HCT116 (cell line): ENCODE results near the gene ARHGEF10L. TPM values are rescaled to one million over a fixed set of nuclear protein-coding genes. Genes with fewer than 3 reads are reported as not detected.

Experiments
- ATAC-seq: fragments of 200-7000 bp; cut with Tn5 transposase; 2 replicates; pipeline ENCODE4 v1.9.1; 2020; ENCODE audit warnings: mild to moderate bottlenecking, moderate library complexity
- BruUV-seq: library from RNA; stranded (reverse); fragments of 400-500 nt; replicated peaks from 2 replicates; lab custom pipeline; 2021; lab: Mats Ljungman, UMichigan
- CTCF ChIA-PET: fragments of 300-600 bp; sonication (Branson Sonifier 250); formaldehyde crosslinking; loops from one replicate; lab custom pipeline; 2021; ENCODE audit warnings: antibody characterized with exemption; lab: Charles Lee
- POLR2A ChIA-PET: fragments of 300-600, 350-600 bp; sonication (Branson Sonifier 250); formaldehyde crosslinking; loops from one replicate; lab custom pipeline; 2021; ENCODE audit warnings: antibody characterized with exemption; lab: Charles Lee
- RAD21 ChIA-PET, 2 experiments: fragments of 300-600 bp; sonication (Branson Sonifier 250); formaldehyde crosslinking; loops; one replicate each; lab custom pipeline; 2023; ENCODE audit warnings: low total read pairs in 2 of 2; ENCODE audit not compliant: uncharacterized antibody in 2 of 2, unreplicated experiment in 2 of 2, low non-redundant PET in 1 of 2; lab: Charles Lee
- DNase-seq: peaks from one replicate; pipeline ENCODE4 v3.0.0-alpha.2; 2010; ENCODE audit warnings: low read depth, low spot score
- H2AFZ ChIP-seq: fragments of 200-600 bp; shearing (Covaris generic), sonication (generic); 2 replicates; pipeline ENCODE4 v1.6.1; 2017; ENCODE audit warnings: low read depth, mixed run types, mixed read lengths, antibody characterized with exemption, low read length; ENCODE audit not compliant: poor library complexity, severe bottlenecking
- H3K27ac ChIP-seq: 2 replicates; pipeline ENCODE4 v1.5.1; 2012; ENCODE audit warnings: low read depth, low read length
- H3K27me3 ChIP-seq: fragments of 200-600 bp; sonication (generic); 2 replicates; pipeline ENCODE4 v1.6.1; 2016; ENCODE audit warnings: mixed run types, low read length, mixed read lengths; ENCODE audit not compliant: insufficient read depth
- H3K36me3 ChIP-seq, 2 experiments: fragments of 200-500 bp in 1 of 2; fragments of 200-600 bp in 1 of 2; sonication (Bioruptor generic) in 1 of 2; sonication (generic) in 1 of 2; 2 replicates each; pipeline versions ENCODE4 v1.5.1 to v1.6.1; 2014 to 2016; ENCODE audit warnings: low read length in 2 of 2, inconsistent platforms in 1 of 2, mixed read lengths in 1 of 2, mixed run types in 1 of 2; ENCODE audit not compliant: insufficient read depth in 2 of 2, control insufficient read depth in 1 of 2
- H3K4me1 ChIP-seq, 2 experiments: fragments of 200-600 bp in 1 of 2; sonication (generic) in 1 of 2; 2 replicates each; pipeline versions ENCODE4 v1.5.1 to v1.6.1; 2012 to 2017; ENCODE audit warnings: low read length in 2 of 2, inconsistent platforms in 1 of 2, mild to moderate bottlenecking in 1 of 2, mixed read lengths in 1 of 2, mixed run types in 1 of 2, moderate library complexity in 1 of 2; ENCODE audit not compliant: insufficient read depth in 2 of 2, control insufficient read depth in 1 of 2
- H3K4me2 ChIP-seq: fragments of 200-600 bp; sonication (generic); 2 replicates; pipeline ENCODE4 v1.6.1; 2017; ENCODE audit warnings: mixed run types, low read length, mixed read lengths
- H3K4me3 ChIP-seq, 2 experiments: fragments of 200-600 bp in 1 of 2; sonication (generic) in 1 of 2; replicated peaks in 1 of 2; 2 replicates each; pipeline ENCODE4 v1.5.1; 2011 to 2016; ENCODE audit warnings: low read length in 2 of 2, control low read depth in 1 of 2, low read depth in 1 of 2, mild to moderate bottlenecking in 1 of 2, mixed read lengths in 1 of 2, mixed run types in 1 of 2
- H3K79me2 ChIP-seq: fragments of 200-600 bp; sonication (generic); 2 replicates; pipeline ENCODE4 v1.6.1; 2017; ENCODE audit warnings: mild to moderate bottlenecking, mixed run types, low read length, moderate library complexity, mixed read lengths; ENCODE audit not compliant: insufficient read depth
- H3K9ac ChIP-seq: fragments of 200-600 bp; sonication (generic); 2 replicates; pipeline ENCODE4 v1.6.1; 2016; ENCODE audit warnings: low read length, mixed read lengths
- H3K9me2 ChIP-seq: fragments of 200-600 bp; sonication (generic), shearing (Covaris generic); 2 replicates; pipeline ENCODE4 v1.6.1; 2017; ENCODE audit warnings: mixed run types, mild to moderate bottlenecking, moderate library complexity; ENCODE audit not compliant: insufficient read depth
- H3K9me3 ChIP-seq, 2 experiments: fragments of 200-500 bp in 1 of 2; fragments of 200-600 bp in 1 of 2; sonication (Bioruptor generic) in 1 of 2; sonication (generic) in 1 of 2; 2 replicates each; pipeline ENCODE4 v1.6.1; 2014 to 2017; ENCODE audit warnings: low read length in 2 of 2, mixed read lengths in 2 of 2, inconsistent platforms in 1 of 2, low read depth in 1 of 2, mild to moderate bottlenecking in 1 of 2, mixed run types in 1 of 2, moderate library complexity in 1 of 2; ENCODE audit not compliant: control insufficient read depth in 1 of 2, insufficient read depth in 1 of 2
- H4K20me1 ChIP-seq: fragments of 200-600 bp; sonication (generic), shearing (Covaris generic); 2 replicates; pipeline ENCODE4 v1.6.1; 2017; ENCODE audit warnings: mixed run types, mild to moderate bottlenecking, moderate library complexity; ENCODE audit not compliant: insufficient read depth
- CBX3 ChIP-seq: IDR thresholded peaks from 2 replicates; pipeline ENCODE4 v1.6.1; 2012; ENCODE audit warnings: low read depth
- CEBPB ChIP-seq: IDR thresholded peaks from 2 replicates; pipeline ENCODE4 v1.6.1; 2012; ENCODE audit warnings: low read depth
- CTCF ChIP-seq, 3 experiments: fragments of 200-600 bp in 1 of 3; sonication (generic) in 1 of 3; IDR thresholded peaks in 2 of 3; conservative IDR thresholded peaks in 1 of 3; 2 replicates each; pipeline ENCODE4 v1.5.1; 2012 to 2017; ENCODE audit warnings: low read depth in 2 of 3, low read length in 2 of 3, antibody characterized with exemption in 1 of 3, borderline replicate concordance in 1 of 3, control low read depth in 1 of 3, mild to moderate bottlenecking in 1 of 3, mixed read lengths in 1 of 3, mixed run types in 1 of 3, moderate library complexity in 1 of 3; ENCODE audit not compliant: insufficient read depth in 1 of 3
- EGR1 ChIP-seq: IDR thresholded peaks from 2 replicates; pipeline ENCODE4 v1.6.1; 2012; ENCODE audit warnings: low read depth
- EZH2 ChIP-seq: fragments of 200-600 bp; sonication (generic); IDR thresholded peaks from 2 replicates; pipeline ENCODE4 v1.6.1; 2017; ENCODE audit warnings: antibody characterized with exemption, mixed run types
- POLR2A ChIP-seq: IDR thresholded peaks from 2 replicates; pipeline ENCODE4 v1.7.0; 2011; ENCODE audit warnings: borderline replicate concordance; ENCODE audit not compliant: insufficient read depth, insufficient read length; ENCODE audit errors: extremely low read depth
- RAD21 ChIP-seq: IDR thresholded peaks from 2 replicates; pipeline ENCODE4 v1.6.1; 2012; ENCODE audit warnings: low read depth, mild to moderate bottlenecking
- REST ChIP-seq: IDR thresholded peaks from 2 replicates; pipeline ENCODE4 v1.6.1; 2012; ENCODE audit warnings: low read depth
- SIN3A ChIP-seq: IDR thresholded peaks from 2 replicates; pipeline ENCODE4 v1.6.1; 2012; ENCODE audit warnings: low read depth
- SP1 ChIP-seq: IDR thresholded peaks from 2 replicates; pipeline ENCODE4 v1.6.1; 2012; ENCODE audit warnings: low read depth
- SRF ChIP-seq: IDR thresholded peaks from 2 replicates; pipeline ENCODE4 v1.6.1; 2012; ENCODE audit warnings: low read depth
- TCF7L2 ChIP-seq: IDR thresholded peaks from 2 replicates; pipeline ENCODE4 v1.7.0; 2011; ENCODE audit warnings: borderline replicate concordance, inconsistent platforms; ENCODE audit not compliant: insufficient read depth, insufficient read length; ENCODE audit errors: extremely low read depth
- YY1 ChIP-seq: IDR thresholded peaks from 2 replicates; pipeline ENCODE4 v1.6.1; 2011; ENCODE audit warnings: low read length, low read depth, moderate library complexity, mild to moderate bottlenecking; ENCODE audit not compliant: insufficient replicate concordance; ENCODE audit errors: extremely low read depth
- ZFX ChIP-seq: fragments of 450-650 bp; IDR thresholded peaks from 2 replicates; pipeline ENCODE4 v1.6.1; 2017
- ZNF274 ChIP-seq: fragments of 200-500 bp; sonication (Bioruptor generic); IDR thresholded peaks from 2 replicates; pipeline ENCODE4 v1.6.1; 2014; ENCODE audit warnings: mild to moderate bottlenecking, low read depth, low read length, inconsistent platforms
- intact Hi-C: fragments of 100-400 bp; cut with micrococcal nuclease; formaldehyde crosslinking; loops from 2 replicates; pipeline ENCODE4 v1.10.0; 2022
- total RNA-seq: library from RNA; stranded (reverse); gene quantifications from one replicate; pipeline ENCODE4 v1.2.1, GENCODE V29; 2021; ENCODE audit not compliant: unreplicated experiment
- TF ChIP-seq, protein P1 (sequence below): IDR thresholded peaks from 2 replicates; pipeline ENCODE4 v1.6.1; 2011; ENCODE audit warnings: mild to moderate bottlenecking, low read length, moderate library complexity; ENCODE audit not compliant: insufficient replicate concordance; ENCODE audit errors: extremely low read depth
- TF ChIP-seq, protein P2 (sequence below): IDR thresholded peaks from 2 replicates; pipeline ENCODE4 v1.6.1; 2012

The ARHGEF10L gene
- total RNA-seq, 1 experiment from 2014 or later: 14.7 TPM

DNA sequence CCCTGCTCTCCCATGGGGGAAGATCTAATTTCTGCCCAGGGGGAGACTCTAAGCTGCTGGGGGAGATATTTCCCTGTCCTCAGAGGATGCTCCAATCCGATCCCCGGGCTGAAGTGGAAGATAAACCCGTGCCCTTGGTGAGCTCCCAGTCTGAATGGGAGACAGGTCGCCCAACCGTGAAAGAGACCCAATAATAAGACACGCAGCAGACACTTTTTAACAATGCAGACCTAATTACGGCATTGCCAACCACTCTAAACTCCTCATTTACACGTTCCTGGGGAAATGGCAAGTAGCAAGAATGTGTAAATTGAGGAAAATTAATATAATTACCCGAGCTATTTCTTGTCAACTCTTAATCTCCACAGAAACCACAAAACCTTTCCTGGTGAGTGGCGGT, 166.9 kb downstream of the ARHGEF10L start:
- no peaks in the 10 kb centered on the region for H3K36me3 ChIP-seq
- H3K27ac ChIP-seq: no peak overlapping the region
- ChIA-PET RAD21 (no interaction called here), POLR2A (no interaction called here)
- H2AFZ ChIP-seq: no peak overlapping the region
- H3K9ac ChIP-seq: no peak overlapping the region
- no peaks in the 10 kb centered on the region for H3K4me1 ChIP-seq
- no peaks in the 10 kb centered on the region for H3K27me3 ChIP-seq
- DNase-seq: no peak
- no peaks in the 10 kb centered on the region for H4K20me1 ChIP-seq
- no peaks in the 10 kb centered on the region for H3K9me2 ChIP-seq
- H3K4me3 ChIP-seq: no peak overlapping the region
- H3K4me2 ChIP-seq: no peak overlapping the region
- TF ChIP-seq SRF (no peak), EGR1 (no peak), EZH2 (no peak), ZNF274 (no peak), SIN3A (no peak), RAD21 (no peak), YY1 (no peak), REST (no peak), CTCF (IDR thresholded peaks at IDR 0.05 in 2 of 3, conservative IDR thresholded peaks at IDR 0.05 in 1 of 3; ENCODE audit: borderline replicate concordance in 1 of 3, insufficient read depth in 1 of 3, low read depth in 2 of 3, low read length in 2 of 3) (no peak), SP1 (no peak), POLR2A (no peak), ZFX (no peak), TCF7L2 (no peak), CEBPB (no peak), CBX3 (no peak)
- TF ChIP-seq, protein P1, sequence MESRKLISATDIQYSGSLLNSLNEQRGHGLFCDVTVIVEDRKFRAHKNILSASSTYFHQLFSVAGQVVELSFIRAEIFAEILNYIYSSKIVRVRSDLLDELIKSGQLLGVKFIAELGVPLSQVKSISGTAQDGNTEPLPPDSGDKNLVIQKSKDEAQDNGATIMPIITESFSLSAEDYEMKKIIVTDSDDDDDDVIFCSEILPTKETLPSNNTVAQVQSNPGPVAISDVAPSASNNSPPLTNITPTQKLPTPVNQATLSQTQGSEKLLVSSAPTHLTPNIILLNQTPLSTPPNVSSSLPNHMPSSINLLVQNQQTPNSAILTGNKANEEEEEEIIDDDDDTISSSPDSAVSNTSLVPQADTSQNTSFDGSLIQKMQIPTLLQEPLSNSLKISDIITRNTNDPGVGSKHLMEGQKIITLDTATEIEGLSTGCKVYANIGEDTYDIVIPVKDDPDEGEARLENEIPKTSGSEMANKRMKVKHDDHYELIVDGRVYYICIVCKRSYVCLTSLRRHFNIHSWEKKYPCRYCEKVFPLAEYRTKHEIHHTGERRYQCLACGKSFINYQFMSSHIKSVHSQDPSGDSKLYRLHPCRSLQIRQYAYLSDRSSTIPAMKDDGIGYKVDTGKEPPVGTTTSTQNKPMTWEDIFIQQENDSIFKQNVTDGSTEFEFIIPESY: no peak
- TF ChIP-seq, protein P2, sequence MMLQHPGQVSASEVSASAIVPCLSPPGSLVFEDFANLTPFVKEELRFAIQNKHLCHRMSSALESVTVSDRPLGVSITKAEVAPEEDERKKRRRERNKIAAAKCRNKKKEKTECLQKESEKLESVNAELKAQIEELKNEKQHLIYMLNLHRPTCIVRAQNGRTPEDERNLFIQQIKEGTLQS: no peak
- TF ChIP-seq, all 23 proteins: peak for 0
- ATAC-seq: no peak
- no TSS peak for BruUV-seq
- CTCF ChIA-PET: no interaction called here
- H3K79me2 ChIP-seq: no peaks in the 10 kb centered on the region
- no peaks in the 10 kb centered on the region for H3K9me3 ChIP-seq
- intact Hi-C loops: no loop called here
